Stimulated activated CD8-positive, alpha-beta memory T cell treated with anti-CD3 and anti-CD28 coated beads, Interleukin-7, amount 100 ng/mL, for 24 hours (primary cell): Measurements from ENCODE around the gene BCL2L15.

Source experiments
- DNase-seq: peaks from one replicate; pipeline ENCODE4 v3.0.0-alpha.2; 2020; ENCODE audit warnings: low read depth

The BCL2L15 gene

DNA sequence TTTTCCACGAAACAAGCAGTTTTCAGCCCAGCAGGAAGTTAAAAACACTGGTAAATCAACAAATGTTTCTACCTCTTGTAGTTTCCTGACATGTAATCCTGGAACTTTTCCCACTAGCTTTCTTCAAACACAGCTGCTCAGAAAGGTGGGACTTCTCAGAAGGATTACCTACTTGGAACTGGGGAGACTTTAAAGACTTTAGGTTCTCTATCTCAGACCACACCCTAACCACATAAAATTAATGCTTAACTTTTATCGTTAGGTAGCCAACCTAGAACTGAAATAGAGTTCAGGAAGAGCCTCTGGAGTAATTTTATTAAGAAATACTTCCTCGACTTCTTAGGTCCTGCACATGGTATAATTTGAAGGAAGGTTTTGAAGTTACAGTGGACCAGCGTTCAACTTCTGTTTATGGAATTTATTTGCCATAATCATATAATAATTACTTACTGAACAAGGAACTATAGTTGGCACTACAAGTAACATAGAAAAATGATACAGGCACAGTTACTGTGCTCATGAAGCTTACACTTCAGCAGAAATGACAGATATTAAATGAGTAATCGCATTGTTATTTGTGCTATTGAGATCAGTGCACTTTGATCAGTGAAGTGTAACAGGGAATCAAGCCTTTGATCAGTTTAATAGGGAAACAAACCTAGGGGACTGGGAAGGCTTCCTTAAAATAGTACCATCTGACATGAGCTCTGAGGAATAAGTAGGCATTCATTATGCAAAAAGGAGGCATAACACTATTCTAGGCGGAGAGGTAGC, at the start of gene BCL2L15:
Gene BCL2L15 (minus strand): TSS at position 180 of the 774 bp plus-strand sequence. CDS start 206 bp downstream, outside the sequence.
- DNase-seq = no peak

DNA sequence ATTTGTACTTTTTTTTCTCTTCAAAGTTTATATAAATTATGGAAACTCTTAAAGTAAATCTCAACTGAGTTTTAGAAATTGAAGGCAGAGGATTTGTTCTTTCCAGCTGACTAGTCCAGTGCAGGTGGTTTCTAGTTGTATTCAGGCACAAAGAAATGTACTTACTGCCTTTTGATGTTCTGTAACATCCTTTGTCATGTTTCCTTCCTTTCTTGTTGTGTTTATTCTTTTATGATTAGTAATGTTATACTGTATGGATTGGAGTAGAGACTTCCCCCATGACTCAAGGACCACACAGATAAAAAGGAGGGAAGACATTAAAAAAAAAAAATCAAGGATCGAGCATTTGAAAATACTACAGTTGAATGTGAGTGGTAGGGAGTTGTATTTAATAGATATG, 49.8 kb upstream of the BCL2L15 start:
- no peak for DNase-seq

DNA sequence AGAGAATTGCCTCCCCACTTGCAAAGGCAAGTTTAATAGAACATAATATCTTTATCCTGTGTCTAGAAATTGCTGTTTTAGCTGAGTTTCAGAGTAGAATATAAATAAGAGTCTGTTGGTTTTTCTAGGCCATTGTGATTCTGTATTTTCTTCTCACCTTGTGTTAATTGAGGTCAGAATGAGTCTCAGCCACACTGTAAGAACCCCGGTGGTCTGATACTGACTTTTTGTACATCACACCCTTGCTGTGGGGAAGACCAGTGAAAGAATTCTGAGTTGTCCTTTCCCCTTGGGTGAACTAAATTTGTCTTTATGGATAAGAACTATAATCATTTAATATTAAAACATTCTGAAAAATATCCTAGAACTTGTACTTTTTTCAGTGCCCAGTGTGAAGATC, 48.6 kb upstream of the BCL2L15 start:
- no peak for DNase-seq

DNA sequence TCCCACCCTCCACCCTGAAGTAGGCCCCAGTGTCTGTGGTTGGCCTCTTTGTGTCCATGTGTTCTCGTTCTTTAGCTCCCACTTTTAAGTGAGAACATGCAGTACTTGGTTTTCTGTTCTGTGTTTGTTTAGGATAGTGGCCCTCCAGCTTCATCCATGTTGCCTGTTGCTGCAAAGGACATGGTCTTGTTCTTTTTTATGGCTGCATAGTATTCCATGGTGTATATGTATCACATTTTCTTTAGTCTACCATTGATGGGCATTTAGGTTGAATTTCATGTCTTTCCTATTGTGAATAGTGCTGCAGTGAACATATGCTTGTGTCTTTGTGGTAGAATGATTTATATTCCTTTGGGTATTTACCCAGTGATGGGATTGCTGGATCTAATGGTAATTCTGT, 47.8 kb upstream of the BCL2L15 start:
- no peak for DNase-seq

GRCh38 chr1:113934511-113935055, 47.2 kb upstream of the BCL2L15 start:
- DNase-seq = no peak

GRCh38 chr1:113934006-113934405, 46.6 kb upstream of the BCL2L15 start:
- DNase-seq = no peak

DNA sequence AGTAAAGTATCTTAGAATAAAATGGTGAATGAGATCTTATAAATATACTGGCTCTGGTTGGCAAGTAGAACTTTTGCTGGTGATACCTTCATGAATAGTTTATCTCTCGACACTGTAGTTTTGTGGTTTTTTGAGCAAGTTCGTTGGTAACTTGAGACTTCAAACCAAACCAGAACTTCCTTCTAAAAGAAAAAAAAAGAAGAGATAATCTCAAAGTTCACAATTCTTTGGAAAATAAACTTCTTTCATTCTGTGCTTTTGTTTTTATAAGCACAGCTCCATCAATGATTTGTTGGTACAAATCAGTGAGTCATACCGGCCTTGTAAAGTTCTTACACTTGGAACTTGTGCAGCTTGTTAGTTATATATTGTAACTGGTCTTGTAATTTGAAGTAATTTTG, 44.1 kb upstream of the BCL2L15 start:
- no peak for DNase-seq

DNA sequence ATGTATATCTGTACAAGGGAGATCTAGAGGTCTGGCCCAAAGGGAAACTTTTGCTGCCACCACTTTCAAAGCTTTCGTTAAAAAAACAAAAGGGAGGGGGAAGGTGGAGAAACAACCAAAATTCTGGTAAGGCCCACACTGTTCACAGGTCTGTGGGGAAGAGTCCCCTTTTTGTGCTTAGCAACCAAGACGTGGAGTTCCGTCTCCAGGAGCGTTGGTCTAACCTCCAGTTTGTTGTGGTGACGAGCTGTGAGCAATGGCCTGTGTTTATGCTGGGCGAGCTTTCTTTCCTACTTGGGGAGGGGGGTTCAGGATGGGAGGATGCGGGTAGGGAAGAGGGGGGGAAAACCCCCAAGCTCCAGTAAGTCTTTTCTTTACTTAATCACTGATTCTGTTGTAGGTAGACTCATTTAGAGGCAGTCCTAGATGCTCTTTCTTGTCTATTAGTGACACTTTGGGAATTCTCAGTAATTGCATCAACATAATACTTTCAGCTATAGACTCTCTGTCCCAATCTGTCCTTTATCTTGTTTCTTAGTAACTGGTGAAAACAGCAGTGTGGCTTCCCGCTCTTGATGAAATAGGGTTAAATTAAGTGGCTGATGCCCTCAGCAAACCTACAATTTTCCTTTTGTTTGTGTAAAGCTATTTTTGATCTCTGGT, 43.2 kb upstream of the BCL2L15 start:
- no peak for DNase-seq

GRCh38 chr1:113929750-113930498, 42.5 kb upstream of the BCL2L15 start:
- DNase-seq = no peak

DNA sequence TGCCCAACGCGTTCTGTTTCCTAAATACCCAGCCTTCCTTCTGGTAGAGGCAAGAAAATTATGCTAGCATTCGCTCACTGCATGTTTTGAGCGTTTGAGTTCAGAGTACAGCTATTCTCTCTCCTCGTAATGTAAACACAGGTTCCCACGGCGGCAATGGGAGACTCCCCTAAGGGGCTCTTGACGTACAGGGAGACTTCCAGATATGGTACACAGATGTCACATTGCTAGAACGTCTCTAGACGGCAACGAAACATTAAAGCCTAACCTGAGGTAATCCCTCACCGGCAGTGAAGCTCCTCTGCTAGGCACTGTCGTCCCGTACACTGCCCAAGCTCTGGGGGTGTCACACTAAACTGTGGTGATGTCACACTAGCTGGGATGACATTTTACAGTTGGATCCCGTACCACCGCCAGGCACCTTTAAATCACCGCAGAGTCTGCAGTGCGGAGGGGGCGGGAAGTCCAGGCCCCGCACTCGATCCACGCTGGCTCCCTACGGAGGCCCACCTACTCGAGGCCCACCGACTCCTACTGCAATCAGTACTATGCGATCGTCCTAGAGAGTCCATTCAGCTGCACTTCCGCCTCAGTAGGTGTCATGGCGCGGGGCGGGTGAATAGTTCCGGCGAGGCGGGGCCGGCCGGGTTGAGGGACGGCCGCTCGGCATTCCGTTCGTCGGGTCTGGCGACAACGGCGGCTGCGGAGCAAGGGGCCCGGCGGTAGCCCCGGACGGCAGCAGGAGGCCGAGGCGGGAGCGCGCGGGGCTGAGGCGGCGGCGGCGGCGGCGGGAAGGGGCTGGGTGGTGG, 41.8 kb upstream of the BCL2L15 start, which contains the start of gene HIPK1:
Gene HIPK1 (plus strand): TSS at position 384 of the 809 bp plus-strand sequence.
- DNase-seq = peak; percentile 79

GRCh38 chr1:113928187-113928930, 41.0 kb upstream of the BCL2L15 start:
- DNase-seq = no peak

DNA sequence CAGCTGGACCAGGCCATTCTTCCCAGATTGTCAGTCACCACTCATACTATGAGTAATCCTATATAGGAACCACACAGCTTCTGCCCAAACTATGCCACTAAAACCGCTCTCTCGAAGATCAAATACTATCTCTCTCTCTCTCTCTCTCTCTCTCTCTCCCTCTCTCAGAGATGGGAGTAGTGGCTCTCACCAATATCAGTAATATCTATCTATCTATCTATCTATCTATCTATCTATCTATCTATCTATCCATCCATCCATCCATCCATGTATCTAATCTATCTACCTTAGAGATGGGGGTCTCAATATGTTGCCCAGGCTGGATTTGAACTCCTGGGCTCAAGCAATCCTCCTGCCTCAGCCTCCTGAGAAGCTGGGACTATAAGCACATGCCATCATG, 37.1 kb upstream of the BCL2L15 start:
- DNase-seq = no peak

DNA sequence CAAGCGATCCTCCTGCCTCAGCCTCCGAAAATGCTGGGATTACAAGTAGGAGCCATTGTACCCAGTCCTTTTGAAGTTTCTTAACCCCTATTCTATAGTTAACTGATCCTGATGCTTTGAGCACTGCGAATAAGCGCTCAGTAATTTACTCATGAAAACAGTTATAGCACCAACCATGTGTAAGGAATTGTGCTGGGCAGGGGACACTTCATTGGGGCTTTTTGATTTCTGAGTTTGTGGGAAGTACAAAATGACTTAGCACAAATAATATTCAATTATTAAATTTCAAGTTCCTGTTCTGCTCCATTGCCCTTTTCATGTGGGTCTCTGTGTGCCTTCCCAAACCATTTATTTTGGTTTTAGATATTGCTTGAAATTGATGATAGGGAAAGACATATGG, 35.6 kb upstream of the BCL2L15 start:
- DNase-seq = no peak

GRCh38 chr1:113918243-113918642, 30.9 kb upstream of the BCL2L15 start:
- no peak for DNase-seq

DNA sequence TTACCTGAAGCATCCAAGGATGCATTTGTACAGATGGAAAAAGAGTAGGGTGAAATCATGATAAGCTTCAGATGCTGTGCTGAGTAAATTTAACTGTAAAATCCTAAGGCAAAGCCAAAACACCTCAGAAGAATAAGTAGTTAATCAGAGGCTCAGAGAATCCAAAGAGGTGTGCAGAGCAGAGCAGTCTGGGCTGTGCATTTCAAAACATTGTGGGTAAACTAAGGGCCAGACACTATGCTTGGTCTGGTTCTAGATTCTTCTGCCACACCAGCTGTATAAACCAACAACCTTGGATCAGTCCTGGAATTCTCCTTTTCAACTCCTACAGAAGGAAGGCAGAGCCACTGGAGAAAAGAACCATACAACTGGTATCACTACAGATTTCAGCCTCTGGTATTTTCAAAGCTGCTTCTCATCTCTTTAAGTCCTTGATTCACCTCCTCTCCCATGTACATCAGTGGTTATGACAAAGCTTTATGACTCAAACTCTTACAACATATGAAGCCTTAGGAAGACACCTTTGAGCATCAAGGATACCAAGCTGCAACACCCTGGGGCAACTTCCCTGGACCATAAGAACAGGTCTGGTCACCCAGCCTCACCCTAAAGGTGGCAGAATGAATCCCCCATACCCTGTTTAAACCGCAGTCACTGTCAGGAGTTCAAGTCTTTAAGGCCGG, 30.2 kb upstream of the BCL2L15 start:
- DNase-seq = no peak

DNA sequence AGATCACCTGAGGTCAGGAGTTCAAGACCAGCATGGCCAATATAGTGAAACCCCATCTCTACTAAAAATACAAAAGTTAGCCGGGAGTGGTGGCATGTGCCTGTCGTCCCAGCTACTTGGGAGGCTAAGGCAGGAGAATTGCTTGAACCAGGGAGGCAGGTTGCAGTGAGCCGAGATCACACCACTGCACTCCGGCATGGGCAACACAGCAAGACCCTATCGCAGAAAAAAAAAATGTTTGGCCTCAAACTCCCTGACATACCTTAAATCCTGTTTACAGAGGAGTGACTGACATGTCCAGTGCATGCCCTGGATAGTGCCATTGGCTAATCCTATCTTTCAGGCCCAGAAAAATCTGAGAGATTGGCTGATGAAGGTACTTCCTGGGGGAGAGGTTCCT, 29.6 kb upstream of the BCL2L15 start:
- no peak for DNase-seq

DNA sequence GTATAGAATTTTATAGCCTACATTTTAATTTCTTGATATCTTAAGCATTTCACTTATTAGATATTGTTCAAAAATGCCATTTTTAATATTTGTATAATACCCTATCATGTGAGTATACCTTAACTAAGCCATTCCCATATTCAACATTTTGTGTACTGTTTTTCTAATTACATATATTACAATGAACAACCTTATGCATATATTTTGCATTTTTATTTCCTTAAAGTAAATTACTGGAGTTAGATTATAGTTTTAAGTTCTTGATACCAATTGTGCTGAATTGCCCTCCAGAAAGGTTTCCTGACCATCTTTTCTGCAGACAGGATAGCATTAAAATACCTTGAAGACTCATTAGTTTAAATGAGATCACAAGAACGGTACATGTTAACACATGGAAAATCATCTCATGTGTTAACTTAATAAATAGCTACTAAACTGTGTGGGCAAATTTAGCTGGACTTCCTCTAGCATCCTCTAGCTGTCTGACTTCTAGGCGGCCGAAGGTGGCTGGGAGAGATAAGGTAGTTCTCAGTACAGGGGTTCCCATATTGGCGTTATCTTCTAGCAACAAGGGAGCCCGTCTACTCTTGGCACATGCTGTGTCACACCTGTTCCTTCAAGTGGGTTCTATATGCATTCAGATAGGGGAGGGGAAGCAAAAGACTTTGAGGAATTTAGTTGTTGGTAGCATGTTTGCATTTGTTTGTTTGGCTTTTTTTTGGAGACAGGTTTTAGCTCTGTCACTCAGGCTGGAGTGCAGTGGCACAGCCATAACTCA, 26.7 kb upstream of the BCL2L15 start:
- DNase-seq = no peak

DNA sequence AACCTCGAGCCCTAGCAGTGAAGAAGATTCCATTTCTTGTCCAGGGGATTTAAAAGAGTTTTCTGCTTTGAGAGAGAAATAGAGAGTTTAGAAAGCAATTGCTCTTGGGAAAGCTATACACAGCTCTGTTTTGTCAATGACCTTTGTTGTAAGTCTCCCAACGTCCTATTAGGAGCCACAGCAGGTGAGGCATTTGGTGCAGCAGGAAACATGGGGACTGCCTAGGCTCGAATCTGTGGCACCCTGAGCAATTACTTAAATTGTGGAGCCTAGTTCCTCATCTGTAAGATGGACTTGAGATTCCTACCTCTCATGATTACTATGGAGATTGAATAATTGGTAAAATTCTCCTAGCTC, 25.9 kb upstream of the BCL2L15 start:
- no peak for DNase-seq

GRCh38 chr1:113912594-113913311, 25.4 kb upstream of the BCL2L15 start:
- no peak for DNase-seq
